Measurements from ENCODE around the gene C1orf21.

Gene C1orf21

GRCh38 chr1:184509105-184509504 is 122.3 kb downstream of the C1orf21 start:
- TF ChIP-seq EZH2phosphoT487 (IDR thresholded peaks at IDR 0.05; ENCODE audit: borderline replicate concordance) = no peak
- no peak for TF ChIP-seq CTCF (conservative IDR thresholded peaks at IDR 0.05; ENCODE audit: low read length)
- H4K20me1 ChIP-seq (ENCODE audit: insufficient read depth, low read length, poor library complexity, severe bottlenecking) = no peaks in the 10 kb centered on the region
- H3K4me2 ChIP-seq (ENCODE audit: low read depth, low read length, poor library complexity, severe bottlenecking) = no peak overlapping the region
- no peaks in the 10 kb centered on the region for H3F3A ChIP-seq (ENCODE audit: low read depth)
- no peaks in the 10 kb centered on the region for H3K27me3 ChIP-seq (ENCODE audit: insufficient read depth, low read length, poor library complexity, severe bottlenecking)
- H3K9ac ChIP-seq (ENCODE audit: low read depth, low read length, poor library complexity, severe bottlenecking) = no peak overlapping the region
- H3K9me3 ChIP-seq (ENCODE audit: insufficient read depth, low read depth, low read length) = no peaks in the 10 kb centered on the region
- H3K4me3 ChIP-seq (ENCODE audit: low read length, poor library complexity, severe bottlenecking) = no peak overlapping the region
- H3K4me1 ChIP-seq (ENCODE audit: insufficient read depth, low read length, poor library complexity, severe bottlenecking) = peaks cover 5% of the 10 kb centered on the region
- no peak overlapping the region for H2AFZ ChIP-seq (ENCODE audit: low read length)
- H3K9me2 ChIP-seq (replicated peaks; ENCODE audit: low read depth, low read length) = no peaks in the 10 kb centered on the region
- H3K36me3 ChIP-seq (ENCODE audit: insufficient read depth, low read length) = no peaks in the 10 kb centered on the region
- H3K79me2 ChIP-seq (ENCODE audit: insufficient read depth, low read length) = no peaks in the 10 kb centered on the region

- no peaks in the 10 kb centered on the region for H3K36me3 ChIP-seq (ENCODE audit: insufficient read depth, low read length)
- no peak overlapping the region for H2AFZ ChIP-seq (ENCODE audit: low read length)
- no peaks in the 10 kb centered on the region for H4K20me1 ChIP-seq (ENCODE audit: insufficient read depth, low read length, poor library complexity, severe bottlenecking)
- H3K9ac ChIP-seq (ENCODE audit: low read depth, low read length, poor library complexity, severe bottlenecking) = no peak overlapping the region
- no peak overlapping the region for H3K4me3 ChIP-seq (ENCODE audit: low read length, poor library complexity, severe bottlenecking)
- H3K4me2 ChIP-seq (ENCODE audit: low read depth, low read length, poor library complexity, severe bottlenecking) = no peak overlapping the region
- no peaks in the 10 kb centered on the region for H3K27me3 ChIP-seq (ENCODE audit: insufficient read depth, low read length, poor library complexity, severe bottlenecking)
- peaks cover 5% of the 10 kb centered on the region for H3K4me1 ChIP-seq (ENCODE audit: insufficient read depth, low read length, poor library complexity, severe bottlenecking)
- H3F3A ChIP-seq (ENCODE audit: low read depth) = no peaks in the 10 kb centered on the region
- no peaks in the 10 kb centered on the region for H3K9me3 ChIP-seq (ENCODE audit: insufficient read depth, low read depth, low read length)
- TF ChIP-seq EZH2phosphoT487 (IDR thresholded peaks at IDR 0.05; ENCODE audit: borderline replicate concordance) (no peak), CTCF (conservative IDR thresholded peaks at IDR 0.05; ENCODE audit: low read length) (no peak)
- H3K9me2 ChIP-seq (replicated peaks; ENCODE audit: low read depth, low read length) = no peaks in the 10 kb centered on the region
- no peaks in the 10 kb centered on the region for H3K79me2 ChIP-seq (ENCODE audit: insufficient read depth, low read length)
These were observed 123.3 kb downstream of the C1orf21 start for GRCh38 chr1:184510110-184510509.

- Histone ChIP-seq H3F3A (ENCODE audit: low read depth) (no peaks in the 10 kb centered on the region), H3K36me3 (ENCODE audit: insufficient read depth, low read length) (no peaks in the 10 kb centered on the region), H3K27me3 (ENCODE audit: insufficient read depth, low read length, poor library complexity, severe bottlenecking) (no peaks in the 10 kb centered on the region), H4K20me1 (ENCODE audit: insufficient read depth, low read length, poor library complexity, severe bottlenecking) (no peaks in the 10 kb centered on the region), H3K79me2 (ENCODE audit: insufficient read depth, low read length) (no peaks in the 10 kb centered on the region), H3K9me3 (ENCODE audit: insufficient read depth, low read depth, low read length) (no peaks in the 10 kb centered on the region), H3K4me1 (ENCODE audit: insufficient read depth, low read length, poor library complexity, severe bottlenecking) (peaks cover 3% of the 10 kb centered on the region), H3K9ac (ENCODE audit: low read depth, low read length, poor library complexity, severe bottlenecking) (no peak overlapping the region), H2AFZ (ENCODE audit: low read length) (no peak overlapping the region), H3K9me2 (replicated peaks; ENCODE audit: low read depth, low read length) (no peaks in the 10 kb centered on the region), H3K4me2 (ENCODE audit: low read depth, low read length, poor library complexity, severe bottlenecking) (no peak overlapping the region), H3K4me3 (ENCODE audit: low read length, poor library complexity, severe bottlenecking) (no peak overlapping the region)
- TF ChIP-seq EZH2phosphoT487 (IDR thresholded peaks at IDR 0.05; ENCODE audit: borderline replicate concordance) (no peak), CTCF (conservative IDR thresholded peaks at IDR 0.05; ENCODE audit: low read length) (no peak)
These were observed 125.9 kb downstream of the C1orf21 start for GRCh38 chr1:184512724-184513123.
